ENCODE data around the gene TPMT. TPM values are rescaled to one million over a fixed set of nuclear protein-coding genes. Genes with fewer than 3 reads are reported as not detected.

The TPMT gene
- total RNA-seq, 1 experiment from 2014 or later, result 14.4 TPM

GRCh38 chr6:18192026-18192425 is 37.1 kb upstream of the TPMT start:
- ATAC-seq (no peak), DNase-seq (ENCODE audit: low spot score) (no peak)
- Mint-ChIP-seq H3K27me3 (ENCODE audit: low read depth) (no peaks in the 10 kb centered on the region; the same call in 1 of the 2 replicates), H3K9me3 (no peaks in the 10 kb centered on the region), H3K4me1 (peaks cover 20% of the 10 kb centered on the region), H3K36me3 (peaks cover 8% of the 10 kb centered on the region), H3K27ac (no peak overlapping the region), H3K4me3 (no peak overlapping the region)
- no peak for TF ChIP-seq EMX1 (CRISPR knock-in tag; IDR thresholded peaks at IDR 0.05)
- TF ChIP-seq KAT7 (CRISPR knock-in tag; IDR thresholded peaks at IDR 0.05; ENCODE audit: borderline replicate concordance), result no peak
- TF ChIP-seq, protein P1, sequence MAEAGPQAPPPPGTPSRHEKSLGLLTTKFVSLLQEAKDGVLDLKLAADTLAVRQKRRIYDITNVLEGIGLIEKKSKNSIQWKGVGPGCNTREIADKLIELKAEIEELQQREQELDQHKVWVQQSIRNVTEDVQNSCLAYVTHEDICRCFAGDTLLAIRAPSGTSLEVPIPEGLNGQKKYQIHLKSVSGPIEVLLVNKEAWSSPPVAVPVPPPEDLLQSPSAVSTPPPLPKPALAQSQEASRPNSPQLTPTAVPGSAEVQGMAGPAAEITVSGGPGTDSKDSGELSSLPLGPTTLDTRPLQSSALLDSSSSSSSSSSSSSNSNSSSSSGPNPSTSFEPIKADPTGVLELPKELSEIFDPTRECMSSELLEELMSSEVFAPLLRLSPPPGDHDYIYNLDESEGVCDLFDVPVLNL (CRISPR knock-in tag; IDR thresholded peaks at IDR 0.05; ENCODE audit: borderline replicate concordance, low read depth), result no peak
- TF ChIP-seq MXD4 (CRISPR knock-in tag; IDR thresholded peaks at IDR 0.05; ENCODE audit: borderline replicate concordance), result no peak
- no peak for TF ChIP-seq TCF7 (CRISPR knock-in tag; IDR thresholded peaks at IDR 0.05; ENCODE audit: low read depth)
- TF ChIP-seq ZMAT4 (CRISPR knock-in tag; IDR thresholded peaks at IDR 0.05), result no peak
- TF ChIP-seq GABPB1 (CRISPR knock-in tag; IDR thresholded peaks at IDR 0.05), result no peak
- TF ChIP-seq CTCF (IDR thresholded peaks at IDR 0.05), result no peak
- TF ChIP-seq NR3C1 (CRISPR knock-in tag; conservative IDR thresholded peaks at IDR 0.05; ENCODE audit: low read depth), result no peak
- no peak for TF ChIP-seq USF1 (CRISPR knock-in tag; IDR thresholded peaks at IDR 0.05)
- no peak for TF ChIP-seq CREM (CRISPR knock-in tag; IDR thresholded peaks at IDR 0.05)
- TF ChIP-seq PREB (CRISPR knock-in tag; IDR thresholded peaks at IDR 0.05; ENCODE audit: borderline replicate concordance), result no peak
- TF ChIP-seq PRDM15 (CRISPR knock-in tag; IDR thresholded peaks at IDR 0.05), result no peak
- no peak for TF ChIP-seq NFE2L1 (CRISPR knock-in tag; IDR thresholded peaks at IDR 0.05)
- TF ChIP-seq ELF4 (CRISPR knock-in tag; IDR thresholded peaks at IDR 0.05; ENCODE audit: low read depth), result no peak
- TF ChIP-seq FOXP1 (CRISPR knock-in tag; IDR thresholded peaks at IDR 0.05; ENCODE audit: borderline replicate concordance), result no peak
- ChIA-PET POLR2A (no interaction called here), CTCF (no interaction called here)

GRCh38 chr6:18189196-18189595 is 34.3 kb upstream of the TPMT start:
- ChIA-PET POLR2A (no interaction called here), CTCF (no interaction called here)
- Mint-ChIP-seq H3K27ac (peak overlapping the region; percentile 53; the same call in 1 of the 2 replicates), H3K4me3 (no peak overlapping the region), H3K27me3 (ENCODE audit: low read depth) (no peaks in the 10 kb centered on the region; the same call in 1 of the 2 replicates), H3K9me3 (no peaks in the 10 kb centered on the region), H3K36me3 (peaks cover 8% of the 10 kb centered on the region), H3K4me1 (peaks cover 32% of the 10 kb centered on the region)
- DNase-seq (ENCODE audit: low spot score) (no peak), ATAC-seq (no peak)
- TF ChIP-seq, protein P2, sequence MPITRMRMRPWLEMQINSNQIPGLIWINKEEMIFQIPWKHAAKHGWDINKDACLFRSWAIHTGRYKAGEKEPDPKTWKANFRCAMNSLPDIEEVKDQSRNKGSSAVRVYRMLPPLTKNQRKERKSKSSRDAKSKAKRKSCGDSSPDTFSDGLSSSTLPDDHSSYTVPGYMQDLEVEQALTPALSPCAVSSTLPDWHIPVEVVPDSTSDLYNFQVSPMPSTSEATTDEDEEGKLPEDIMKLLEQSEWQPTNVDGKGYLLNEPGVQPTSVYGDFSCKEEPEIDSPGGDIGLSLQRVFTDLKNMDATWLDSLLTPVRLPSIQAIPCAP (CRISPR knock-in tag; IDR thresholded peaks at IDR 0.05), result no peak
- no peak for TF ChIP-seq ATF3 (CRISPR knock-in tag; conservative IDR thresholded peaks at IDR 0.05)
- TF ChIP-seq, protein P1 (CRISPR knock-in tag; IDR thresholded peaks at IDR 0.05; ENCODE audit: borderline replicate concordance, low read depth), result no peak
- TF ChIP-seq CREB1 (CRISPR knock-in tag; IDR thresholded peaks at IDR 0.05), result no peak
- TF ChIP-seq OVOL2 (CRISPR knock-in tag; IDR thresholded peaks at IDR 0.05; ENCODE audit: borderline replicate concordance), result no peak
- TF ChIP-seq CREM (CRISPR knock-in tag; IDR thresholded peaks at IDR 0.05), result no peak
- TF ChIP-seq TEAD1 (CRISPR knock-in tag; IDR thresholded peaks at IDR 0.05), result no peak
- TF ChIP-seq TCF7 (CRISPR knock-in tag; IDR thresholded peaks at IDR 0.05; ENCODE audit: low read depth), result no peak
- no peak for TF ChIP-seq FOXJ3 (CRISPR knock-in tag; IDR thresholded peaks at IDR 0.05; ENCODE audit: borderline replicate concordance)
- TF ChIP-seq ZSCAN18 (CRISPR knock-in tag; IDR thresholded peaks at IDR 0.05), result no peak

Measured in WTC11 (cell line).